Astrocyte of the cerebellum (primary cell): Measurements from ENCODE around the gene CECR2.

Experiments used
- DNase-seq: peaks from one replicate; pipeline ENCODE4 v3.0.0-alpha.2; 2011; ENCODE audit warnings: low read depth
- H3K4me3 ChIP-seq: 2 replicates; pipeline ENCODE4 v1.5.1; 2011; ENCODE audit warnings: mild to moderate bottlenecking, low read depth, low read length, moderate library complexity
- in situ Hi-C: cut with HindIII; loops from 2 replicates; pipeline ENCODE4 v1.10.0; 2017; ENCODE audit warnings: low sequenced_read_pairs
- TF ChIP-seq, protein P1 (sequence below): IDR thresholded peaks from 2 replicates; pipeline ENCODE4 v1.5.1; 2012; ENCODE audit warnings: low read length, low read depth, moderate library complexity, mild to moderate bottlenecking; ENCODE audit errors: missing control alignments

Gene CECR2

DNA sequence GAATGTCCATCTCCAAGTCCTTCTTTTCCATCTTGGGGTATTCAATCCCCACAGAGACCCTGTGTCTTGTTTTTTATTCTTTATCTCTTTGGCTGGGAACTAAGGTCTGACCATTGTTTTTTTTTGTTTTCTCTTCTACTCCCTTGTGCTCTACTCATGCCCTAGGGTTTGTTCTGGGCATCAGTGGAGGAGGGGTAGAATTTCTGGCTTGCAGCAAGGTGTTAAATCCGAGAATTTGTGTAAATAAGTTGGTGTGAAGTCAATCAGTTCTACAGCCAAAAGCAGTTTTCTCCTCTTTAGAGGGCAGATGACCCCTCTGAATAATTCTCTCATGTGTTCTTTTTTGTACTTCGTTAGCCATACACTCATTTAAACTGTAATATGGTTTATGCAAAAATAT lies 10.7 kb downstream of the CECR2 start:
- H3K4me3 ChIP-seq = no peak overlapping the region
- in situ Hi-C loops = no loop called here
- TF ChIP-seq, protein P1, sequence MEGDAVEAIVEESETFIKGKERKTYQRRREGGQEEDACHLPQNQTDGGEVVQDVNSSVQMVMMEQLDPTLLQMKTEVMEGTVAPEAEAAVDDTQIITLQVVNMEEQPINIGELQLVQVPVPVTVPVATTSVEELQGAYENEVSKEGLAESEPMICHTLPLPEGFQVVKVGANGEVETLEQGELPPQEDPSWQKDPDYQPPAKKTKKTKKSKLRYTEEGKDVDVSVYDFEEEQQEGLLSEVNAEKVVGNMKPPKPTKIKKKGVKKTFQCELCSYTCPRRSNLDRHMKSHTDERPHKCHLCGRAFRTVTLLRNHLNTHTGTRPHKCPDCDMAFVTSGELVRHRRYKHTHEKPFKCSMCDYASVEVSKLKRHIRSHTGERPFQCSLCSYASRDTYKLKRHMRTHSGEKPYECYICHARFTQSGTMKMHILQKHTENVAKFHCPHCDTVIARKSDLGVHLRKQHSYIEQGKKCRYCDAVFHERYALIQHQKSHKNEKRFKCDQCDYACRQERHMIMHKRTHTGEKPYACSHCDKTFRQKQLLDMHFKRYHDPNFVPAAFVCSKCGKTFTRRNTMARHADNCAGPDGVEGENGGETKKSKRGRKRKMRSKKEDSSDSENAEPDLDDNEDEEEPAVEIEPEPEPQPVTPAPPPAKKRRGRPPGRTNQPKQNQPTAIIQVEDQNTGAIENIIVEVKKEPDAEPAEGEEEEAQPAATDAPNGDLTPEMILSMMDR = no peak
- no peak for DNase-seq

DNA sequence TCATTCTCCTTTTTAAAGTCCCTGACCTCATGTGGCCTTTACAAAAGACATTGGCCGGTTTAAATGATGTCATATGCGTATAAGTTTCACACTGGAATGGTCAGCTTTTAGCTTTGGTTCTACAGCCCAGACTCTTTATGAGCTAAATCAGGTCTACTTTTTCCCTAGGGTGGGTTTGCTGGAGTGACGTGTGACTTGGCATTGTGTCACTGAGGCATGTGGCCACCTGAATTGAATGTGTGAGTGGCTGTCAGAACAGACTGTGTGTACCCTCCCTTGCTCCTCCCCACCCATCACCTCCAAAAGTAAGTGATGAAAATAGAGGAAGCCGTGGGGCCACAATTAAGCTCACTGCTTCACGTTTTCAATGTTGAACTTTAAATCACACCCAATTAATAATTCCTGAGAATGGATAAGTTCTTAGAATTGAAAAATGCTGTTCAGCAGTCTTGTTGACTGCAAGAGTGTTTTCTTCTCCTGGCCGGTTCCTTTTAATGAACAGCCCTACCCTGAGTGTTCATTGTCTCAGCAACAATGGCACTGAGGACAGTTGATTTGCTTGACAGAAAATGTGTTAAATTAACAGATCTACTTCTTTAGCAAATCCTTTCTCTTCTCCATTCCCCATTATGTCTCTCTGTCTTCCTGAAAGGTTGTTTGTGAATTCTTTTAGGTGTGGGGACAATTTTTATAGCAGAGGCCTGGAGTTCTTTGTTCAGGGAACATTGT lies 11.3 kb downstream of the CECR2 start:
- H3K4me3 ChIP-seq = no peak overlapping the region
- TF ChIP-seq, protein P1 = no peak
- no peak for DNase-seq
- in situ Hi-C loops = no loop called here

GRCh38 chr22:17381192-17381913 lies 12.1 kb downstream of the CECR2 start:
- H3K4me3 ChIP-seq = no peak overlapping the region
- in situ Hi-C loops = no loop called here
- DNase-seq = no peak
- TF ChIP-seq, protein P1 = no peak

- H3K4me3 ChIP-seq = no peak overlapping the region
- no peak for DNase-seq
- in situ Hi-C loops = no loop called here
- TF ChIP-seq, protein P1 = no peak
Observed at GRCh38 chr22:17384612-17385330, 15.5 kb downstream of the CECR2 start.

DNA sequence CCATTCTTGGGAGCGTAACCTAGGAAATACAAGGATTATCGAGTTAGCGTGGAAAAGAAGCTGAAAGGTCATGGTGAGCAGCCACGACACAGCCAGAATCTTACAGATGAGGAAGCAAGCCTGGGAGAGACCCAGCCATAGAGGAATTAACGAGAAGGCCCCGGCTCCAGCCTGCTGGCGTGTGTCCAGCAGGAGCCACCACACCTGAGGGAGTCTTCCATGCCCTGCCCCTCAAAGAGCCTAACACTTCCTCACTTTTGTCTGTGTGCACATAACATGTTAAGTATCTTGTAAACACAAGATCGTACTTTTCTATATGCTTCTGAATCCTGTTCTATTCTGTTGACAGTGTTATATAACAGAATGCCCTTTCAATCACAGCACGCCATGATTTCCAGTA lies 18.1 kb downstream of the CECR2 start:
- H3K4me3 ChIP-seq = no peak overlapping the region
- in situ Hi-C loops = no loop called here
- TF ChIP-seq, protein P1 = no peak
- no peak for DNase-seq

GRCh38 chr22:17388235-17388634 lies 19.0 kb downstream of the CECR2 start:
- no peak for DNase-seq
- no peak overlapping the region for H3K4me3 ChIP-seq
- in situ Hi-C loops = no loop called here
- TF ChIP-seq, protein P1 = no peak
